ENCODE results near the gene TYW1. TPM values are rescaled to one million over a fixed set of nuclear protein-coding genes. Genes with fewer than 3 reads are reported as not detected.
"Not testable (repeated sequence)": the region's sequence is repeated elsewhere in the genome, so short reads cannot be mapped to it uniquely, and the experiment has no call there.

The TYW1 gene
- total RNA-seq, 1 donor, result 14.8 TPM

DNA sequence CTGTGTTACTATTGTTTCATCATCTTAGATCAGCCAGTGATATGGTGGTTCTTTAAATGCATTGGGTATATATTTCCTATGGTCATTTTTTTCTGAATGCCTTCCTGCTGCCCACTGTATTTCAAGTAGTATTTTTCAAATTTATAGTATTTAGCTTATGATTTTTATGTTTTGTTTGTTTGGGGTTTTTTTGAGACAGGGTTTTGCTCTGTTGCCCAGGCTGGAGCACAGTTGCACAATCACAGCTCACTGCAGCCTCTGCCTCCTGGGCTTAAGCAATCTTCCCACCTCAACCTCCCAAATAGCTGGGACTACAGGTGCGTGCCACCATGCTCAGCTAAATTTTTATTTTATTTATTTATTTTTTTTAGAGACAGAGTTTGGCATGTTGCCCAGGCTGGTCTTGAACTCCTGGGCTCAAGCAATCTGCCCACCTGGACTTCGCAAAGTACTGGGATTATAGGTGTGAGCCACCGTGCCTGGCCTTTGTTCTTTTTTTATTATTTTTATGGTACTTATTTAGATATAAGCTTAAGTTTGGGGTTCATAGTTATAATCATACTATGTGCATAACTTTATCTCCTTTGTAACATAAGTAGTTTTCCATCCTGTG, 149.1 kb downstream of the TYW1 start:
- not testable (repeated sequence) for H3K4me2 ChIP-seq (ENCODE audit: insufficient read depth, low read length); H3K36me3 ChIP-seq (ENCODE audit: insufficient read depth, low read length); H3K27ac ChIP-seq (ENCODE audit: low read depth, low read length); H3K4me3 ChIP-seq (ENCODE audit: insufficient read depth, low read length); H3K79me2 ChIP-seq (ENCODE audit: insufficient read depth, low read length); H4K20me1 ChIP-seq (ENCODE audit: insufficient read depth, low read length); H2AFZ ChIP-seq (ENCODE audit: low read length); H3K4me1 ChIP-seq (ENCODE audit: insufficient read depth, low read length); H3K27me3 ChIP-seq (ENCODE audit: insufficient read depth, low read length); H3K9me3 ChIP-seq (ENCODE audit: low read depth, low read length); DNase-seq (ENCODE audit: insufficient read length, low spot score, missing footprints)

DNA sequence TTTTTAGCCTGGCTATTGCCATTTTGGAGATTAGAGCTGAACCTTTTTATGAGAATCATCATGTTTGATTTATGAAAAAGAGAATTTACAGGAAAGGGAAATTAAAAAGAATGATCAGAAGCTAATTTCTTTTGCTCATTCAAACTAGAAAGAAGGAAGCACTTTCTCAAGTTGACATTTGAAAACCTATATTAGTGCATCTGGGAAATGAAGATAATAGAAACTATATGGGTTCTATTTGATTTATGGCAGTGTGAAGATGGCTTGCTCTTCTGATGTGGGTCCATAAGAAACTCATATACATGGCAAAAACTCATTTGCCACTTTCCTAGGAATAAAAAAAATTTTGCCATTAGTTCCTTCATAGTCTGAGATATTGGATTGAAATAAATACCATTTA, 152.5 kb downstream of the TYW1 start:
- not testable (repeated sequence) for H3K27me3 ChIP-seq (ENCODE audit: insufficient read depth, low read length); H3K4me3 ChIP-seq (ENCODE audit: insufficient read depth, low read length); DNase-seq (ENCODE audit: insufficient read length, low spot score, missing footprints); H3K4me2 ChIP-seq (ENCODE audit: insufficient read depth, low read length); H3K27ac ChIP-seq (ENCODE audit: low read depth, low read length); H4K20me1 ChIP-seq (ENCODE audit: insufficient read depth, low read length); H3K9me3 ChIP-seq (ENCODE audit: low read depth, low read length); H3K36me3 ChIP-seq (ENCODE audit: insufficient read depth, low read length); H2AFZ ChIP-seq (ENCODE audit: low read length); H3K4me1 ChIP-seq (ENCODE audit: insufficient read depth, low read length); H3K79me2 ChIP-seq (ENCODE audit: insufficient read depth, low read length)

DNA sequence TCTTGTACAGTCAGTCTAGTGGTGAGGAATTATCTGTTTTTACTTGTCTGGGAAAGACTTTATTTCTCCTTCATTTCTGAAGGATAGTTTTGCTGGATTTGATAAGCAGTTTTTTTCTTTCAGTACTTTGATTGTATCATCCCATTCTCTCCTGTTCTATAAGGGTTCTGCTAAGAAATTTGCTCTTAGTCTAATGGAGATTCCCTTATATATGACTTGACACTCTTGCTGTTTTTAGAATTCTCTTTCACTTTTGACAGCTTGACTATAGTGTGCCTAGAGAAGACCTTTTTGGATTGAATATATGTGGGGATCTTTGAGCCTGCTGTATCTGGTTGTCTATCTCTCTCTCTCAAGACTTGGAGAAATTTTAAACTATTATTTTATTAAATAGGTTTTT, 157.7 kb downstream of the TYW1 start:
- not testable (repeated sequence) for H4K20me1 ChIP-seq (ENCODE audit: insufficient read depth, low read length); H3K27me3 ChIP-seq (ENCODE audit: insufficient read depth, low read length); H3K4me3 ChIP-seq (ENCODE audit: insufficient read depth, low read length); DNase-seq (ENCODE audit: insufficient read length, low spot score, missing footprints); H3K27ac ChIP-seq (ENCODE audit: low read depth, low read length); H3K4me1 ChIP-seq (ENCODE audit: insufficient read depth, low read length); H3K36me3 ChIP-seq (ENCODE audit: insufficient read depth, low read length); H3K4me2 ChIP-seq (ENCODE audit: insufficient read depth, low read length); H3K9me3 ChIP-seq (ENCODE audit: low read depth, low read length); H2AFZ ChIP-seq (ENCODE audit: low read length); H3K79me2 ChIP-seq (ENCODE audit: insufficient read depth, low read length)

DNA sequence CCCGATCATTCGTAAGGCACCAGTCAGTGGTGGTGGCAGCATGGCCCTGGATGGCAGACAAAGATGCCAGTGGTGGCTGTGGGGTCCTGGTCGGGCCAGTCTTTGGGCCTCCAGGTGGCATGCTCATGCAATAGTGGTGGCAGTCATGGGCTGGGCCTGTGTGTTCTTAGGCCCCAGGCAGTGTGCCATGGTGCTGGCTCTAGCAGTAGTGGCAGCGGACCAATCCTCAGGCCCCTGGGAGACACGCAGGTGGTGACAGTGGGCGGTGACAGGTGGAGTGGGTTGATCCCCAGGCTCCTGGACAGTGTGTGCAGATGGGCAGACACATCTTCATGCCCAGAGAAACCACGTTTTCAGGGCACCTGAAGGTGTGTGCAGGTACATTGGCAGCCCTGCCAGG, 159.4 kb downstream of the TYW1 start:
- H3K79me2 ChIP-seq (ENCODE audit: insufficient read depth, low read length); H3K9me3 ChIP-seq (ENCODE audit: low read depth, low read length); H2AFZ ChIP-seq (ENCODE audit: low read length); H3K27me3 ChIP-seq (ENCODE audit: insufficient read depth, low read length); H3K4me1 ChIP-seq (ENCODE audit: insufficient read depth, low read length); H4K20me1 ChIP-seq (ENCODE audit: insufficient read depth, low read length); H3K4me3 ChIP-seq (ENCODE audit: insufficient read depth, low read length); DNase-seq (ENCODE audit: insufficient read length, low spot score, missing footprints); H3K27ac ChIP-seq (ENCODE audit: low read depth, low read length); H3K4me2 ChIP-seq (ENCODE audit: insufficient read depth, low read length); H3K36me3 ChIP-seq (ENCODE audit: insufficient read depth, low read length): not testable (repeated sequence)

DNA sequence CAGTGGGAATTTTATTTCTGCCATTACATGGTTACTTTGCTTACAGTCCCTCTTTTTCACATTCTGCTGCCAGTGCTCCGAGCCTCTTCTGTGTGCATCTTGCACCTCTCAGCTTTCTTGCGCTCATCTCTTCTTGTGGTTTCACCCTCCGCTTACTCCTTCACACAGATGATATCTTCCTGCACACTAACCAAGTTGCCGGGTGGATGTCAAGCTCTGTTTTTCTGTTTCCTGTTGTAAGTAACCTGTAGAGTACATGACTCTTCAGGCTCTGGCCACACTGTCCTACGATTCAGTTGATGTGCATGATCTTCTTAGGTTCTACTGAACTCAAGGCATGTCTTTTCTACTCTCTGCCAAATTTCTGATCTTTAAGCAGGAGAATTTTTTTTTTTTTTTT, 166.7 kb downstream of the TYW1 start:
- H3K4me3 ChIP-seq (ENCODE audit: insufficient read depth, low read length); H3K4me1 ChIP-seq (ENCODE audit: insufficient read depth, low read length); H3K36me3 ChIP-seq (ENCODE audit: insufficient read depth, low read length); H3K27ac ChIP-seq (ENCODE audit: low read depth, low read length); H3K79me2 ChIP-seq (ENCODE audit: insufficient read depth, low read length); H3K4me2 ChIP-seq (ENCODE audit: insufficient read depth, low read length); DNase-seq (ENCODE audit: insufficient read length, low spot score, missing footprints); H2AFZ ChIP-seq (ENCODE audit: low read length); H3K27me3 ChIP-seq (ENCODE audit: insufficient read depth, low read length); H3K9me3 ChIP-seq (ENCODE audit: low read depth, low read length); H4K20me1 ChIP-seq (ENCODE audit: insufficient read depth, low read length): not testable (repeated sequence)

DNA sequence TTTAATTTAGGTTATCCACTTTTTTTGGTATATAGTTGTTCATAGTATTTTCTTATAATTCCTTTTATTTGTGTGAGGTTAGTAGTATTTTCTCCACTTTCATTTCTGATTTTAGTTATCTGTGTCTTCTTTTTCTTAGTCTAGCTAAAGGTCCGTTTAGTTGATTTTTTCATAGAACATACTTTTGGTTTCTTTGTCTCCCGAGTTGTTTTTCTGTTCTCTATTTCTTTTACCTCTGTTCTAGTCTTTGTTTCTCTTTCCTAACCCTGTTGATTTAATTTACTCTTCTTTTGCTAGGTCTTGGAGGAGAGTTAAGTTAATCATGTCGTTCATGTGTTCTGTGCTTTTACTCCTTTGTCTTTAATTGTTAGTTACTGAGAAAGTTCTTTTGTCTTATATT, 174.5 kb downstream of the TYW1 start:
- H3K36me3 ChIP-seq (ENCODE audit: insufficient read depth, low read length); H3K79me2 ChIP-seq (ENCODE audit: insufficient read depth, low read length); H2AFZ ChIP-seq (ENCODE audit: low read length); H4K20me1 ChIP-seq (ENCODE audit: insufficient read depth, low read length); H3K9me3 ChIP-seq (ENCODE audit: low read depth, low read length); H3K4me1 ChIP-seq (ENCODE audit: insufficient read depth, low read length); DNase-seq (ENCODE audit: insufficient read length, low spot score, missing footprints); H3K27ac ChIP-seq (ENCODE audit: low read depth, low read length); H3K27me3 ChIP-seq (ENCODE audit: insufficient read depth, low read length); H3K4me3 ChIP-seq (ENCODE audit: insufficient read depth, low read length): not testable (repeated sequence)
- peak overlapping the region; percentile 33 for H3K4me2 ChIP-seq (ENCODE audit: insufficient read depth, low read length)

DNA sequence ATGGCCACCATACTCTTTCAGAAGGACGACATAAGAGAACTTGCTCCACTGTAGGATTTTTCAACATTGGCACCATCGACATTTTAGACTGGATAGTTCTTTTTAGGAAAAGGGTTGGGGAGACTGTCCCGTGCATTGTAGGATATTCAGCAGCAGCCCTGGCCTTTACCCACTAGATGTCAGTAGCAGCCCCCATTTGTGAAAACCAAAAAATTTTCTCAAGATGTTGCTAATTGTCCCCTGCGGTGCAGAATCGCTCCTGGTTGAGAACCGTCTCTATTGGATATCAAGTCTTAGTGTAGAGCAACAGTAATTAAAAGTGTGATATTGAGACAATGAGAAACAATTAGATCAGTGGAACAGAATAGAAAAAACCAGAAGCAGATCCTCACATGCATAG, 180.1 kb downstream of the TYW1 start:
- DNase-seq (ENCODE audit: insufficient read length, low spot score, missing footprints); H3K27ac ChIP-seq (ENCODE audit: low read depth, low read length); H3K4me2 ChIP-seq (ENCODE audit: insufficient read depth, low read length); H3K79me2 ChIP-seq (ENCODE audit: insufficient read depth, low read length); H3K27me3 ChIP-seq (ENCODE audit: insufficient read depth, low read length); H3K4me3 ChIP-seq (ENCODE audit: insufficient read depth, low read length); H2AFZ ChIP-seq (ENCODE audit: low read length); H3K36me3 ChIP-seq (ENCODE audit: insufficient read depth, low read length); H3K9me3 ChIP-seq (ENCODE audit: low read depth, low read length); H4K20me1 ChIP-seq (ENCODE audit: insufficient read depth, low read length); H3K4me1 ChIP-seq (ENCODE audit: insufficient read depth, low read length): not testable (repeated sequence)
- TF ChIP-seq, protein P1, sequence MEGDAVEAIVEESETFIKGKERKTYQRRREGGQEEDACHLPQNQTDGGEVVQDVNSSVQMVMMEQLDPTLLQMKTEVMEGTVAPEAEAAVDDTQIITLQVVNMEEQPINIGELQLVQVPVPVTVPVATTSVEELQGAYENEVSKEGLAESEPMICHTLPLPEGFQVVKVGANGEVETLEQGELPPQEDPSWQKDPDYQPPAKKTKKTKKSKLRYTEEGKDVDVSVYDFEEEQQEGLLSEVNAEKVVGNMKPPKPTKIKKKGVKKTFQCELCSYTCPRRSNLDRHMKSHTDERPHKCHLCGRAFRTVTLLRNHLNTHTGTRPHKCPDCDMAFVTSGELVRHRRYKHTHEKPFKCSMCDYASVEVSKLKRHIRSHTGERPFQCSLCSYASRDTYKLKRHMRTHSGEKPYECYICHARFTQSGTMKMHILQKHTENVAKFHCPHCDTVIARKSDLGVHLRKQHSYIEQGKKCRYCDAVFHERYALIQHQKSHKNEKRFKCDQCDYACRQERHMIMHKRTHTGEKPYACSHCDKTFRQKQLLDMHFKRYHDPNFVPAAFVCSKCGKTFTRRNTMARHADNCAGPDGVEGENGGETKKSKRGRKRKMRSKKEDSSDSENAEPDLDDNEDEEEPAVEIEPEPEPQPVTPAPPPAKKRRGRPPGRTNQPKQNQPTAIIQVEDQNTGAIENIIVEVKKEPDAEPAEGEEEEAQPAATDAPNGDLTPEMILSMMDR (IDR thresholded peaks at IDR 0.05; ENCODE audit: extremely low read depth, low read depth, low read length), result peak; percentile 44

DNA sequence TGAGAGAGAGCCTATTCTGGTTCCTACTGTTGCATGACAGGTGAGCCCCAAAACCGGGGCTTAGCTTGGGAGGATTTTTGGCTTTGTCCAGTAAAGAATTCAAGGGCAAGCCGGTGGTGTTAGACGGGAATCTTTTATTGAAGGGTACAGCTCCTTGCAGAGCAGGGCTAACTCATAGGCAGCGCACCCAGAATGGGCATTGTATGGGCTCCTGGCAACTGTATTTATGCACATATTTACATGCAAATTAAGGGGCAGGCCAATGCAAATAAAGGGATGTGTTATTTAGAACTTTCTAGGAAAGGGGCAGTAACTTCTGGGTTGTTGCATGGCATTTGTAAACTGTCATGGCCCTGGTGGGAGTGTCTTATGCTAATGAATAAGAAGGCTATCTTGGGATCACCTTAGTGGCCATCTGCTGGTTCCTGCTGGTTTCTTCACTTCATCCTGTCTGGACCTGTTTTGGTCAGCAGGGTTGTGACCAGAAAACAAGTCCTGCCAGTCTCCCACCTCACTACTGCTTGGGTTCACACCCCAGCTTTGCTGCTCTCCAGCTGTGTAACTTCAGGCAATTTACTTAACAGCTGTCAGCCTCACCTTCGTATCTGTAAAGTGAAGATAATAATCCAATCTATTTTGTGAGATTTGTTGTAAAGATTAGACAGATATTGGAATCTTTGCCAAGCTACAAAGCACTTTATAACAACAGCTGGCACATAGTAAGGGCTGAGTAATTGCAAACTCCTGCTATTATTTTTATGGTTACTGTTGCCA, 182.5 kb downstream of the TYW1 start:
- H3K36me3 ChIP-seq (ENCODE audit: insufficient read depth, low read length); H3K27ac ChIP-seq (ENCODE audit: low read depth, low read length); H3K4me1 ChIP-seq (ENCODE audit: insufficient read depth, low read length); H3K4me2 ChIP-seq (ENCODE audit: insufficient read depth, low read length); H2AFZ ChIP-seq (ENCODE audit: low read length); H3K79me2 ChIP-seq (ENCODE audit: insufficient read depth, low read length); DNase-seq (ENCODE audit: insufficient read length, low spot score, missing footprints); H3K4me3 ChIP-seq (ENCODE audit: insufficient read depth, low read length); H3K27me3 ChIP-seq (ENCODE audit: insufficient read depth, low read length); H3K9me3 ChIP-seq (ENCODE audit: low read depth, low read length); H4K20me1 ChIP-seq (ENCODE audit: insufficient read depth, low read length): not testable (repeated sequence)
